Cardiac muscle cell (in vitro differentiated cells and primary cell): ENCODE measurements around the gene ANAPC7. TPM values are rescaled to one million over a fixed set of nuclear protein-coding genes. Genes with fewer than 3 reads are reported as not detected.

ENCODE experiments used
- DNase-seq, 2 donors: peaks; one replicate each; pipeline versions ENCODE4 v3.0.0 to v3.0.0-alpha.2; 2010 to 2017; ENCODE audit warnings: low read depth in 1 of 2, low spot score in 1 of 2
- H3K27ac ChIP-seq: fragments of 200-600 bp; sonication (generic); 2 replicates; pipeline ENCODE4 v1.5.1; 2016
- H3K27me3 ChIP-seq: fragments of 200-600 bp; sonication (generic); 2 replicates; pipeline ENCODE4 v1.6.0; 2016; ENCODE audit warnings: control low read depth
- H3K36me3 ChIP-seq: fragments of 200-600 bp; sonication (generic); 2 replicates; pipeline ENCODE4 v1.5.1; 2016; ENCODE audit warnings: control low read depth
- H3K4me1 ChIP-seq: fragments of 200-600 bp; sonication (generic); 2 replicates; pipeline ENCODE4 v1.8.1; 2017; ENCODE audit warnings: low read depth, mild to moderate bottlenecking, mixed run types
- H3K4me3 ChIP-seq: fragments of 200-600 bp; sonication (generic); 2 replicates; pipeline ENCODE4 v1.5.1; 2016; ENCODE audit warnings: mild to moderate bottlenecking
- H3K9me3 ChIP-seq: fragments of 200-600 bp; sonication (generic); 2 replicates; pipeline ENCODE4 v1.5.1; 2017; ENCODE audit warnings: low read depth, mild to moderate bottlenecking, control low read depth
- polyA plus RNA-seq: library from polyadenylated mRNA; unstranded; fragments of >200 nt; fragmentation: Nextera tagmentation; extraction: Ambion mirVana; gene quantifications from 2 replicates; pipeline ENCODE4 v1.2.1, GENCODE V29; 2016
- total RNA-seq: library from RNA; depleted of rRNA; stranded (reverse); fragments of >200 nt; gene quantifications from 2 replicates; pipeline ENCODE4 v1.2.3, GENCODE V29; 2016
- TF ChIP-seq, protein P1 (sequence below): IDR thresholded peaks from 2 replicates; pipeline ENCODE4 v1.5.1; 2012; ENCODE audit warnings: low read depth, mild to moderate bottlenecking, low read length

The ANAPC7 gene
- total and polyA plus RNA-seq, 2 experiments from 2014 or later = 54.6 to 55.4 TPM

DNA sequence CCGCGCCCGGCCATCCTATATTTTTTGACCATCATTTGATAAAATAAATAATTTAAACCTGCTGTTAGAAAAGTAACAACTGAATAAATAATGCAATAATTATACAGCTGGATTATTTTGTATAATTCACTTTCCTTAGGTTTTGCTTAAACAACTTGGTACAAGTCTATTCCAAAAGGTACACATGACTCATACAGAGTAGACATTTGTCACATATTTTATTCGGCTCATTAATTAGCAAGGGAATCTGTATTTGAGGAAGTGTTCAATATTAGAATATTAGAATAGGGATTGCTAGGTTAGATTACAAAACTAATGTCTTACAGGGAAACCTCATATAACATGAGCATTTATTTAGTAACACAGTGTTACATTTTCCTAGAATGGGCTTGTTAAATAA lies 73.8 kb downstream of the ANAPC7 start:
- peaks cover 76% of the 10 kb centered on the region for H3K36me3 ChIP-seq
- DNase-seq = no peak
- TF ChIP-seq, protein P1, sequence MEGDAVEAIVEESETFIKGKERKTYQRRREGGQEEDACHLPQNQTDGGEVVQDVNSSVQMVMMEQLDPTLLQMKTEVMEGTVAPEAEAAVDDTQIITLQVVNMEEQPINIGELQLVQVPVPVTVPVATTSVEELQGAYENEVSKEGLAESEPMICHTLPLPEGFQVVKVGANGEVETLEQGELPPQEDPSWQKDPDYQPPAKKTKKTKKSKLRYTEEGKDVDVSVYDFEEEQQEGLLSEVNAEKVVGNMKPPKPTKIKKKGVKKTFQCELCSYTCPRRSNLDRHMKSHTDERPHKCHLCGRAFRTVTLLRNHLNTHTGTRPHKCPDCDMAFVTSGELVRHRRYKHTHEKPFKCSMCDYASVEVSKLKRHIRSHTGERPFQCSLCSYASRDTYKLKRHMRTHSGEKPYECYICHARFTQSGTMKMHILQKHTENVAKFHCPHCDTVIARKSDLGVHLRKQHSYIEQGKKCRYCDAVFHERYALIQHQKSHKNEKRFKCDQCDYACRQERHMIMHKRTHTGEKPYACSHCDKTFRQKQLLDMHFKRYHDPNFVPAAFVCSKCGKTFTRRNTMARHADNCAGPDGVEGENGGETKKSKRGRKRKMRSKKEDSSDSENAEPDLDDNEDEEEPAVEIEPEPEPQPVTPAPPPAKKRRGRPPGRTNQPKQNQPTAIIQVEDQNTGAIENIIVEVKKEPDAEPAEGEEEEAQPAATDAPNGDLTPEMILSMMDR = no peak
- H3K9me3 ChIP-seq = no peaks in the 10 kb centered on the region
- H3K27ac ChIP-seq = peak overlapping the region; percentile 38
- no peak overlapping the region for H3K4me3 ChIP-seq
- H3K4me1 ChIP-seq = peaks cover 12% of the 10 kb centered on the region
- H3K27me3 ChIP-seq = no peaks in the 10 kb centered on the region

Other genes with a start within 250 kb of the ANAPC7 start
- gene ATP2A2, start 122.5 kb downstream of the ANAPC7 start, total RNA-seq = 297 and 328 TPM in 2 replicates
- gene ATP2A2, start 122.5 kb downstream of the ANAPC7 start, polyA plus RNA-seq = 300 and 400 TPM in 2 replicates
- gene ARPC3, start 46.6 kb upstream of the ANAPC7 start, total RNA-seq = 94.0 and 171 TPM in 2 replicates
- 228 and 245 TPM in 2 replicates for gene ARPC3, start 46.6 kb upstream of the ANAPC7 start, polyA plus RNA-seq
- 9.9 and 18.6 TPM in 2 replicates for gene GPN3, start 64.5 kb upstream of the ANAPC7 start, total RNA-seq
- gene GPN3, start 64.5 kb upstream of the ANAPC7 start, polyA plus RNA-seq = 48.7 and 57.8 TPM in 2 replicates
- 41.8 and 43.3 TPM in 2 replicates for gene FAM216A, start 65.1 kb upstream of the ANAPC7 start, total RNA-seq
- 54.3 and 66.4 TPM in 2 replicates for gene FAM216A, start 65.1 kb upstream of the ANAPC7 start, polyA plus RNA-seq
- 57.7 and 70.1 TPM in 2 replicates for gene VPS29, start 98.4 kb upstream of the ANAPC7 start, total RNA-seq
- 170 and 179 TPM in 2 replicates for gene VPS29, start 98.4 kb upstream of the ANAPC7 start, polyA plus RNA-seq
- 0.21 and 1.1 TPM in 2 replicates for gene RAD9B, start 98.6 kb upstream of the ANAPC7 start, total RNA-seq
- gene RAD9B, start 98.6 kb upstream of the ANAPC7 start, polyA plus RNA-seq = 1.5 and 2.3 TPM in 2 replicates
- gene PPTC7, start 179.6 kb upstream of the ANAPC7 start, total RNA-seq = 15.3 and 21.7 TPM in 2 replicates
- gene PPTC7, start 179.6 kb upstream of the ANAPC7 start, polyA plus RNA-seq = 16.3 and 24.8 TPM in 2 replicates
- 35.1 and 54.1 TPM in 2 replicates for gene TCTN1, start 210.4 kb upstream of the ANAPC7 start, total RNA-seq
- 49.1 and 70.3 TPM in 2 replicates for gene TCTN1, start 210.4 kb upstream of the ANAPC7 start, polyA plus RNA-seq